Upper lobe of left lung (tissue), 4 donors: ENCODE measurements around the gene SLIT1.

Experiments
- POLR2AphosphoS5 ChIP-seq, 2 donors: sonication (generic); formaldehyde crosslinking; IDR thresholded peaks; one replicate each; pipeline ENCODE4 v1.5.1; 2017; ENCODE audit warnings: antibody characterized with exemption in 2 of 2
- TF ChIP-seq, protein P1 (sequence below), 6 experiments: fragments of 450-650 bp in 4 of 6; fragments of 200-600 bp in 2 of 6; sonication (generic) in 2 of 6; IDR thresholded peaks; one replicate each; pipeline ENCODE4 v1.5.1; 2016 to 2019; ENCODE audit warnings: antibody characterized with exemption in 6 of 6

DNA sequence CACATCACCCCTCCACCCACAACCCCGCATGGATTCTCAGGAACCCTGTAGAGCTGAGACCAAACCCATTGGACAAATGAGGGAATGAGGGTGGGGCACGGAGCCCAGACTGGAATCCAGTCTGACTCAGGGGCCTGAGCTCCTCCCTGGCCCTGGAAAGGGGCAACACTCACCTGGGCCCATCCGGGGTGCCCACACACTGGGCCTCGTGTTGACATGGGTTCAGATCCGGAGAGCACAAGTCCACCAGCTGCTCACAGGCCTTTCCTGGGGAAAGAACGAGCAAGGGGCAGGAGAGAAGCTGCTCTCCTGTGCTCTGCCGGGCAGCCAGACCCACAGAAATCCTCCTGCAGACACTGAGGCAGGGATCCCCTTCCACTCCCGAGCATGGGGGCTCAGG lies 172.2 kb downstream of the SLIT1 start:
- TF ChIP-seq, protein P1, sequence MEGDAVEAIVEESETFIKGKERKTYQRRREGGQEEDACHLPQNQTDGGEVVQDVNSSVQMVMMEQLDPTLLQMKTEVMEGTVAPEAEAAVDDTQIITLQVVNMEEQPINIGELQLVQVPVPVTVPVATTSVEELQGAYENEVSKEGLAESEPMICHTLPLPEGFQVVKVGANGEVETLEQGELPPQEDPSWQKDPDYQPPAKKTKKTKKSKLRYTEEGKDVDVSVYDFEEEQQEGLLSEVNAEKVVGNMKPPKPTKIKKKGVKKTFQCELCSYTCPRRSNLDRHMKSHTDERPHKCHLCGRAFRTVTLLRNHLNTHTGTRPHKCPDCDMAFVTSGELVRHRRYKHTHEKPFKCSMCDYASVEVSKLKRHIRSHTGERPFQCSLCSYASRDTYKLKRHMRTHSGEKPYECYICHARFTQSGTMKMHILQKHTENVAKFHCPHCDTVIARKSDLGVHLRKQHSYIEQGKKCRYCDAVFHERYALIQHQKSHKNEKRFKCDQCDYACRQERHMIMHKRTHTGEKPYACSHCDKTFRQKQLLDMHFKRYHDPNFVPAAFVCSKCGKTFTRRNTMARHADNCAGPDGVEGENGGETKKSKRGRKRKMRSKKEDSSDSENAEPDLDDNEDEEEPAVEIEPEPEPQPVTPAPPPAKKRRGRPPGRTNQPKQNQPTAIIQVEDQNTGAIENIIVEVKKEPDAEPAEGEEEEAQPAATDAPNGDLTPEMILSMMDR (IDR thresholded peaks at IDR 0.05): no peak
- no peak for TF ChIP-seq POLR2AphosphoS5 (IDR thresholded peaks at IDR 0.05)
